HG03045 (cell line): ENCODE data around the gene ADAM10.
"Not testable (repeated sequence)": the region's sequence is repeated elsewhere in the genome, so short reads cannot be mapped to it uniquely, and the experiment has no call there.

Source experiments
- ATAC-seq: cut with Tn5 transposase; IDR thresholded peaks from one replicate; pipeline ENCODE4 v1.9.1; 2021; ENCODE audit warnings: mild to moderate bottlenecking, moderate library complexity; ENCODE audit not compliant: unreplicated experiment

ADAM10 gene

DNA sequence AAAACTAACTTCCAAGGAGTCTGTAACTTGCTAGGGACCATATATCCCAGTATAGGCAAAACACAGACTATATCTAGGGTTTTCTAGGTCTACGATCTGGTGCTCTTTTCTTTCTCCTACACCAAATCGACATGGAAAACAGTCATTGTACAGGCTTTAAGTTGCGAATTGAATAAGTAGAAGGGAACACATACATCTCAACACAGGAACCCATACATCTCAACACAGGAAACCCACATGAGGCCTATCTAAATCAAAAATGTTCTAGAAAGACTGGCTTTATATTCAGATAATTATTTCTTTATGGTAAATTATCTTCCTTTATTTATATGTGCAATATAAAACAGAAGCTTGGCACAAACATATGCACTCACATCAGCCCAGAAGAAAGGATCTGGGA, 126.6 kb downstream of the ADAM10 start:
- no peak for ATAC-seq

DNA sequence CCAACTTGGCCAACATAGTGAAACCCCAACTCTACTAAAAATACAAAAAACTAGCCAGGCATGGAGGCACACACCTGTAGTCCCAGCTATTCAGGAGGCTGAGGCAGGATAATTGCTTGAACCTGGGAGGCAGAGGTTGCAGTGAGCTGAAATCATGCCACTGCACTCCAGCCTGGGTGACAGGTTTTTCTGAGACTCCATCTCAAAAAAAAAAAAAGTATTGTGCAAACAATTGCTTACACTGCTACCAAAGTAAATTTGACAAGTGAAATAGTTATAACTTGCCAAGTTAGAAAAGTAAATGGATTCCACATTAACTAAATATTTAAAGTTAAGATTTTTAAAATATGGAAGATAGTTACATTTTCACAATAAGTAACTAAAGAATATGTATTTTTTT, 129.2 kb downstream of the ADAM10 start:
- not testable (repeated sequence) for ATAC-seq

DNA sequence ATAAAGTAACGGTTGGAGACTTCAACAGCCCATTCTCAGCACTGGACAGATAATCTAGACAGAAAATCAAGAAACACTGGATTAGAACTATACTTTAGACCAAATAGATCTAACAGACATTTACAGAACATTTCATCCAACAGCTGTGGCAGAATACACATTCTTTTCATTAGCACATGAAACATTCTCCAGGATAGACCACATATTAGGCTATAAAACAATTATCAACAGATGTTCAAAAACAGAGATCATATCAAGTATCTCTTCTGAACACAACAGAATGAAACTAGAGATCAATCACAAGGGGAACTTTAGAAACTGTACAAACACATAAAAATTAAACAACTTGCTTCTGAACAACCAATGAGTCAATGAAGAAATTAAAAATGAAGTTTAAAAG, 133.3 kb downstream of the ADAM10 start:
- no peak for ATAC-seq

DNA sequence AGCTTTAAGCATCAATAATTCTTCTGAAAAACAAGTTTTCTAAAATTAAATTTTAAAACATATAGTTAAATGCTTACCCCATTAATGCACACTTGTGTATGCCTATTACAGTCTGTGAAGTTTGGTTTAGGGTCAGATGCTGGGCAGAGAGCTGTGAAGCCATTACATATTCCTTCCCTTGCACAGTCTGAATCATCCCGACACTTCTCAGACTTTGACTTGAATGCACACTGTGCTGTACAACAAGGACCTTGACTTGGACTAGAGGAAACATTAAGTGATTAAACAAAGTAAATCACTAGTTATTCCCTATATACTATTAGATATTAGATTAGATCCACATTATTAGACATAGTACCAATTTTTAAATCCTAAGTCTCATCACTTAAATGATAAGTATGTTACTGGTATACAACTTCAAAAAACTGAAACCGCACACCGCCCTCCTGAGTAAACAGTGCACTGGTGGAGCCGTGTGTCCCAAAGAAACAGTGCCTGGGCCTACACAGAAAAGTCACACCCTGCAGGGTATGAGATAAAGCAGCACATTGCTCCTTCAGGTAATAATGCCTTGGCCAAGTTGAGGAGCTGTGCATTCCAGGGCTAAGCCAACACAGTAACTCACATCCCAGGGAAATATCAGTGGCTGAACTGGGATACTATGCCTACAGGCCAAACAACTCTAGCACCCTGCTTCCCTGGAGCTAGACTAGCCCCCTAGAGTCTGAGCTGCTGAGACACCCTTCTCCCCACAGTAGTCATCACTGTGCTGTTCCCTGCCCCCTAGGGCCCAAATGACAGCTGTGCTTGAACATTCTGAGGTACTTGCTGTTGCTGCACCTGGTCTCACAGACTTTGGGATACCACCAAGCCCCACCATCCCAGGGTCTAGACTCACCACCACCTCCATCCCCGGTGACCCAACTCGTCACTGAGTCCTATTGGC, 137.5 kb downstream of the ADAM10 start:
- ATAC-seq, result no peak

DNA sequence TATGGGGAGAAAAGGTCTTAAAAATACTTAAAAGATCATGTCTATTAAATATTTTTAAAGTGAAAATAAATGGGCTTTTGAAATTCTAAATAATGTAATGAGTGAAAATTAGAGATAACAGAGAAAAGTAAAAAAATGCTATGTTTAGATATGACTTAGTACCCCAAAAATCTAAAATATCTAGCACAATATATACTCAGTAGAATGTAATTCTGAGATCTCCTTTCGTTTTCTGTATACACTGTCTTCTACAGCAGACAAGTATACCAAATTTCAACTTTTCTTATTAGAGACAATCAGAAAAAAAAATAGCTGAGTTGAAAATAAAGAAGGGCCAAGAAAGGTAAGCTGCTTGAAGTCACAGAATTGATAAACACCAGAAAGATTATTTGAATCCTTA, 140.8 kb downstream of the ADAM10 start:
- ATAC-seq, result no peak

DNA sequence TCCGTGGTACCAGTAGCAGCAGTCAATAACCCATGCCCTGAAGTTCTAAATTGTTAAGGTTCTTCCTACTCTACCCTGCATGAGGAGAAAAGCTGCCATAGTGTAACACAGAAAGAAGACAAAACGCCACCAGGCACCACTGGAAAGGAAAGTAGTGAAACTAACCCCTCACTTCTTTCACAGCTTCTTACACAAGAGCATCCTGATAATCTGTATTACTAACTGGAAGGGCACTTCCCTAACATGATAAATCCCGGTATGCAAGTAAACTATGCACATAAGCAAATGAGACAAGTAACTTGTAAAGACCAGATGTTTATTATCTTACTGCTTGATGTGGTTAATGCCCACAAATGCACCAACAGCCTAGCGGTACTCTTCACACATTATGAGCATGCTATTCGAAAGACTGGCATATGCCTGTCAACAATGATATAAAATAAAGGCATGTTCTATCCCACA, 141.3 kb downstream of the ADAM10 start:
- ATAC-seq, result no peak

DNA sequence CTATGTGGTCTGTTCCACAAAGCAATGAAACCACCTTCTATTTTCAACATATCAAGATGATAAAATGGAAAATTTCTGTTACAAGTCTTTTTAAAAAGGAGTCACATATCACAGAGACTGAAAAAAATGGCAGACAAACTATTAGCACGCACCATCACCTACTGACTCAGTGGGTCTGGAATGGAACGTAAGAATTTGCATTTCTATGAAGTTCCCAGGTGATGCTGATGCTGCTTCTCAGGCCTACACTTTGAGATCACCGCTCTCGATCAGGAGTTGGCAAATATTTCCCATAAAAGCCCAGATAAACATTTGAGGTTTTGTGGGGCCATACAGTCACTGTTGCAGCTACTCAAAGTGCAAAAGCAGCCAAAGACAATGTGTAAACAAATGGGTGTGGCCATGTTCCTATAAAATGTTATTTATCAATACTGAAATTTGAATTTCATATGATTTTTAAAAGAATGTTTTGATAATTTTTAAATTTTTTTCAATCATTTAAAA, 142.9 kb downstream of the ADAM10 start:
- ATAC-seq, result no peak

DNA sequence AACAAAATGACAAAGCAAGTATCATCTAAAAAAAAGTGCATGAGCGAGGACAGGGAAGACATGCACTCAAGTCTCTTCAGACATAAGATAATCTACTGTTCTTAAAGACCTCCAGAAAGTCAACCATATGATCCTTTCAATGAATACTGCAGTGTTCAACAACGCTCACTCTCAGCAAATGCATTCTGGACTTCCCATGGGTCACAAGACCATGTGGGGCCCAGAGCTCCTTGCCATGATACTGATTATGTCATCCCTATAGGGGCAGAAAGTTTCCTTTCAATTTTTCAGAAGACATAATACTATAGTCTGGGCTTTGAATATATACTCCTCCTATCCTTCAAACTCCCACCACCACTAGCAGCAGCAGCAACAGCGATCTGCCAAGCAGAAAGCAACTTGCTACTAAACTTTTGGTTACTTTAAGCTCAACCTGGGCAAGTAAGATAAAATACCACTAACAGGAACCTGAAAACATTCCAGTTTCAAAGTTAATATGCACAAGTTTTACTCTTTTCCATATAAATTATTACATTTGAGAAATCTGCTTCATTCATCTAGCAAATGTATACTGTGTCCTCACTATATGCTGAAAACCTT, 143.5 kb downstream of the ADAM10 start:
- no peak for ATAC-seq

DNA sequence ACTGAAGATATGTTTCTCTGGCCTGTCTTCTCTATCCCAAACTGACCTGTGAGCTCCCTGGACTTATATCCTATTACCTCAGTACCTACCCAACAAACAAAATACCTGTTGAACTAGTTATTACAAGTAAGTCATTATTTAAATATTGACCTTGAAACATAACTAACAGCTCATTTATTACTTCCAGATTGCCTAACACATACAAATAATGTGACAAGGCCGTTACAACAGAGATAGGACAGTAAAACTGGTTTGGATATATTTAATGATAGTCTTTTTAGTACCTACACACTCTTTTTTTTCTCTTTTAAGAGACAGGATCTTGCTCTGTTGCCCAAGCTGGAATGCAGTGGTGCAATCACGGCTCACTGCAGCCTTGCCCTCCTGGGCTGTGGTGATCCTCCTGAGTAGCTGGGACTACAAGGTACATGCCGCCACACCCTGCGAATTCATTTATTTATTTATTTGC, 145.0 kb downstream of the ADAM10 start:
- ATAC-seq, result no peak

DNA sequence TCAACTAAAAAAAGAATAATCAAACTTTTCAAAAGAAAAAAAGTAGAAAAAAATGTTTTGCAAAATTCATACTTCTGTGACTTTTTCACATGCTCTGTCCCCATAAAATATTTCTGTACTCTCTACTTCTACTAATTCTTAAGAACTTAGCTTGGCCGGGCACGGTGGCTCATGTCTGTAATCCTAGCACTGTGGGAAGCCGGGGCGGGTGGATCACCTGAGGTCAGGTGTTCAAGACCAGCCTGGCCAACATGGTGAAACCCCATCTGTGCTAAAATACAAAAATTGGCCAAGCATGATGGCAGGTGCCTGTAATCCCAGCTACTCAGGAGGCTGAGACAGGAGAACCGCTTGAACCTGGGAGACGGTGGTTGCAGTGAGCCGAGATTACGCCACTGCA, 145.6 kb downstream of the ADAM10 start:
- not testable (repeated sequence) for ATAC-seq

DNA sequence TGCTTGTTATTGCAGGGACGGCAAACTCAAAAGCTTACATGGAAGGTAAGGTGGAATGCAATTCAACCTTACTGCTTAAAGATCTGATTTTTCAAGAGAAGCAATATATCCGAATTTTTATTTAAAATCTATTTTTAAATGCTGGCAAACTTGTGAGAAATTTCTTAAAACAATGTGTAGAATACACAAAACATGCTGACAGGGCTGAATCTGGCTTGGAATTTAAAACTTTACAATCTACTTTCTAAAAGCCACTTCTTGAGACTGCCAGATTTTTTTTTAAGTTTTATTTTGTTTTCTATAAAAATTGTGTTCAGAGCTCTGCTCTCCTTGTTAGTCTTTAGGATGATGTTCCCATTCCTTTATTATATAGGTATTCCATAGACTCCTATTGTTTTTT, 146.7 kb downstream of the ADAM10 start:
- ATAC-seq, result no peak

DNA sequence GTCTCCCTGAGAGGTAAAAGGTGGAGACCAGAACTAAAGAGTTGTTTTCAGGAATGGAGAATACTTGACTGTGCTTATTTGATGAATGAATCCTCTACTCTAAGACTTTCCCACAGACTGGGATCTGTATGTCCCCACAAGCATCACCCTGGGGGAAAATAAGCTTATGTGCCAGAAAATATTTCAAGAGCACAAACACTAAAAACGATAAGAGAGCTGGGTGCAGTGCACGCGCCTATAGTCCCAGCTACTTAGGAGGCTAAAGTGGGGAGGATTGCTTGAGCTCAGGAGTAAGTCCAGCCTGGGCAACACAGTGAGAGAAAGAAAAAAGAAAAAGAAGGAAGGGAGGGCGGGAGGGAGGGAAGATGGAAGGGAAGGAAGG, 150.7 kb downstream of the ADAM10 start:
- no peak for ATAC-seq

DNA sequence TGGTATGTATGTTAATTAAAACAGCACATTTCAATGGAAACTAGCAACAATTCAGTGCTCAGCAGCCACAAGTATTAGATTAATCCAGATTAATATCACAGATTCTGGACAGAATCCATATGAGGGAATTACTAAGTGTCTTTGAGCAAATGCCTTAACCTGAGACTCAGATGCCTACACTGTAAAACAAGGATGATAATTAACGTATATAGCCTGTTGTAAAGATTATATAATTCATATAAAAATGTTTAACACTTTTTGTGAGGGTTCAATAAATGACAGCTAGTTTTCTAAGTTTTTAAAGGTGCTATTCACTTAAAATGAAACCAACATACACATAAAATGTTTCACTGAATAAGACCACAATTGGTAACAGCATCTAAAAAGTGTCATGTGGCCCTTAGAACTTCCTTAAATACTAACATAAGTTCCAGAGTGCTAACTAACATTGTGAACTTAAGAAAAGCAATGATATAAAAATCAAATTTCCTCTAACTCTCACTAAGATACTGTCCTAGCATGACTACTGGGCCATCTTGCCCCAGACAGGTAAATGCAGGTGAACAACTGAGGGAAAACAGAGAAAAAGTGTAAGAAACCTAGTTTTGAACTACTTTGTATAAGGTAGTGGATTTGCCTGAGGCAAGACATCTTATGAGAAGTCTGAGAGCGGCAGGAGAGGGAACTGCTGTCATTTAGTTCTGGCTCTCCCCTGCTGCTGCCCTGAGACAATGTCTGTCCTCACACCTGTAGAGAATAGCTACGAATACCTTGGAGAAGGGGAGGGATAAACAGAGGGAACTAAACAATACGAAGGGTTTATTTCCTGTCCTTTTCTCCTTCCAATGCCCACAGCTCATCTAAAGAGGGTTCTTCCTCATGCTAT, 151.3 kb downstream of the ADAM10 start:
- no peak for ATAC-seq

DNA sequence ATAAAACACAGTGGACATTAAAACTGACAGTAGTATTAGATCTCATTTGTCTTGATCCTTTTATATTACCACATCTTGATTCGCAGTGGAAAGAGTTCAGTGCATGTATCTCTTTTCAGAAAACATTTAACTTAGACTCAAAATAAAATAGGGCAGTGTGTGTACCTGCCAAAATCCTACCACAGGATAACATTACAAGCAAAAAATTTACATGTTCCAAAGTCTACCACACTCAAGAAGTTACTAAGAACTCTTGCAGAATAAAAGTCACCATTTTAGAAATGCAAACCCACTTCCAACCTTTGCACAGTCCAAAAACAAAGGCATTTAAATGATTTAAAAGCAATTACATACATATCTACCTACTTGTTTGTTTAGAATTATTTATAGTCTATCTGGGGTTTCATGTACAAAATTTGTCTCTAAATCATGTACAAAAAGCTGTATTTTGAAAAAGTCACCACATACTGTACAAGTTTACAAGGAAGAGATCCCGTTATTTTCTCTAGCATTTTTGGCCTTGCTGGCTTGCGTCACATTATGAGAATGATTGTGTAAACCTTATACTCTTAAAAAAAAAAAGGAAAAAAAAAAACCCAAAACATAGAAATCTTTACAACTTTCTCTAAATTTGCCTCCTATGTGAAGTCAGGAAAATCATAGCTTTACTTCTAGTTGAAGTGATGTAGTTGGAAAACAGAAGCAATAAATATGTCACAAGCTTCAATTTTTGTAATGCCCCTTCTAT, 153.8 kb downstream of the ADAM10 start:
- ATAC-seq, result no peak

DNA sequence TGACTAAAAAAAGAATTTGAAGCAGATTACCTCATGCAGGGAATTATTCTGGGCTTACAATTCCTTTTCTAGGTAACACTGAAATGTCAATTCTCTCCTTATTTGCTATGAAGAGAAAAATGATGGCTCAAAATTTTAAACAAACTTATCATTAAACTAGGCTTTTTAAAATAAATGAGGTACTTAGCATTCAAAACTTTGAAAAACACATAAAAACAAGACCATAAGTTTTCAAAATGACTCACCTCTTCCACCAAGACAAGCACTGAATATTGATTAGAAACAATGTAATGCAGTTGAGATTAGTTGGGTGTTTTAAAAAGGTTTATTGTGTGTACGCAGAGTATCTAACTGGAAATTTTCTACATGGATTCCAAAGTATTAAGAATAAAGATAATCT, 154.6 kb downstream of the ADAM10 start:
- ATAC-seq, result no peak

DNA sequence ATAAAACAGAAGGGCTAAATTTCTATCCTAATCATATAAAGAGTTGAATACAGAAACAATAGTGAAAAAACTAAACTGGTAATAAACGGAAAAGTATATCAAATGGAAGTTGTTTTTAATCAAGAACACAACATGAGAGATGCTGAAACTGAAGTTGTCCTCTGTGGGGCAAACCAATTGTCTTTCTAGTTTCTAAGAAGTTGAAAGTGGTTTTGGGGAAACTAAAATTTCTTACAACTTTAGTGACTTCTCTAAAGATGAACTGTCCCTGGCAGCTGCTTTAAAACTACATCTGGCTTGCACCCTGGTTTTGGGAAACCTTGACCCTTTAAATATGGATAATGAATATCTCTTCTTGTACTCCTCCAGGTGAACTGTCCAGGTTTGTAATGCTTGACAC, 155.6 kb downstream of the ADAM10 start:
- no peak for ATAC-seq

DNA sequence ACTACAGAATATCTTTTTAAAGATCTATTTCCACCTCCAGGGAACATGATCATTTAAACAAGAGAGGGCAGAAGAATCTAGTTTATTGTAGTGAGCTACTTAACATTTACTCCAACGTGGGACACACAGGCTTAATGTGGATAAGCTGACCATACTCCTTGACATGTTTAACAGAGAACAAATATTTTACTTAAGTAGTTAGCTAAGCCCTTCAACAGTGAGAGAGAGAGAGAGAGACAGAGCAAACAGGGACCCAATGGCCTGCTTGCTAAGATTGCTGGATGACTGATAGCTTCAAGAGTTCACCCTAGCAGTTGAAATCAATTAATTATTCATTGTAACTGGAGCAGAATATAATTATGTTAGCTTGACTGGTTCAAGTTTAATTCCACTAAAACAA, 158.6 kb downstream of the ADAM10 start:
- ATAC-seq, result no peak

DNA sequence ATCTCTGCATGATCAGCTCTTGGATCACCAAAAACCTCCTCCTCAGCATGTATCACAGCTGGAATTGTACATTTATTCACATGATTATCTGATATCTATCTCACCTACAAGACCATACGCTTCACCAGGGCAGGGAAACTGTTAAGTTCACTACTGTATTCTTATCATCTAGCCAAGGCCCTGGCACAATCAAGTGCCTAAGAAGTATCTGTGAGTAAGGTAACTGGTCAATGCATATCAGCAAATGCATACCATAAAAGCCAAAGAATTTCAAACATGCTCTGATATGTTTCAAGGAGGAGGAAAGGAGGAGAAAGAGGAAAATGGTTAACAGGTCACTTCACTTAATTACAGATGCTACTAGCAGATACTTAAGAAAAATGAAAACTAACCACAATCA, 159.3 kb downstream of the ADAM10 start:
- ATAC-seq, result no peak

DNA sequence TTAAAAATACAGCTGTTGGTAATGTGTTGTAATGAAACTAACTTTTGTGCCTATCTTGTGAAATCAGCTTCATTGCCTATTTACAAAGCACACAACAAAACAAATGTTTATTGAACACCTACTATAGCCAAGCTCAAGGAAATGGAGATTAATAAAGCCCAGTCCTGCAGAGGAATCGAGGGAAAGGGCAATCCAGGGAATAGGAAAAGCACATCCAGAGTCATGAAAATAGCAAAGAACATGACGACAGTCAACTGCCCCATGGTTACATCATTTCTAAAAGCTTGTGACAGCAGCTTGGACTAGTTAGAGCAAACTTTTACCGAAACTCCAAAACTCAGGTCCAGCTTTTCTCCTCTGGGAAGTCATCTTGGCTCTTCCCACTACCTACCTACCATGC, 160.5 kb downstream of the ADAM10 start:
- ATAC-seq, result no peak

DNA sequence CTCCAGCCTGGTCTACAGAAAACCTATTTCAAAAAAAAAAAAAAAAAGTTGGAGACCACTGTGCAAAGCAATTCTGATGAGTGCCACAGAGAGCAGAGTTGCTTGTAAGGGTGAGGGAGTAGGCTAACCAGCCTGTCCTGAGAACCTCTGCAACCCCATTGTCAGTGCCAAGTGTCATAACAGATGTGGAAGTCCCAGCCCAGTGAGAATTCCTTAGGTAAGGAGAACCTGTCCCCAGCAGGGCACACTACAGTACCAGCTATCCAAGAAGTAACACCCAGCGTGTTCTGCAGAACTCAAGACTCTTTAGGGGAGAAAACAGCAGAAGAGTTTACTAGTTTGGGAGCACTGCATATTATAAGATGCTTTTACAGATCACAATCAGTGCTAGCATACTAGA, 161.4 kb downstream of the ADAM10 start:
- no peak for ATAC-seq
